ENCODE data around the gene RFXANK.

The RFXANK gene

DNA sequence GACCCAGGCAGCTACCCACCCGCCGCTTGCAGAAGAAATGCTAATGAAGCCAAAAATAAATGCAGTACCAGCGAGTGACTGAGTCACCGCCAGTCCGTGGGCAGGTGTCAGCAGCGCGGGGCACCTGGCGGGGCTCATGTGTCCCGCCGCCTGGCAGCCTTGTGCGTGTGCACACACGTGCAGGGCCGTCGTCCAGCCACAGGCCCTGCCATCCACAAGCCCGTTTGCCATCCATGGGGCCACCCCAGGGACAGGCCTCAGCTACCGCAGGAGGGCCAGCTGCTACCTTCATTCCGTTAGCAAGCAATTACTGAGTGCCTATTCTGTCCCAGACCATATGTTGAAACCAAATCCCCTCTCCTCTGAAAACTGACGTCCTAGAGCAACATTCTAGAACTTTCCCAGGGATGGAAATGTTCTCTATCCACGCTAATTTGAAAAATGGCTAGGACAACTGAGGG, 40.2 kb downstream of the RFXANK start:
- DNase-seq (ENCODE audit: low spot score), result peak; percentile 36

DNA sequence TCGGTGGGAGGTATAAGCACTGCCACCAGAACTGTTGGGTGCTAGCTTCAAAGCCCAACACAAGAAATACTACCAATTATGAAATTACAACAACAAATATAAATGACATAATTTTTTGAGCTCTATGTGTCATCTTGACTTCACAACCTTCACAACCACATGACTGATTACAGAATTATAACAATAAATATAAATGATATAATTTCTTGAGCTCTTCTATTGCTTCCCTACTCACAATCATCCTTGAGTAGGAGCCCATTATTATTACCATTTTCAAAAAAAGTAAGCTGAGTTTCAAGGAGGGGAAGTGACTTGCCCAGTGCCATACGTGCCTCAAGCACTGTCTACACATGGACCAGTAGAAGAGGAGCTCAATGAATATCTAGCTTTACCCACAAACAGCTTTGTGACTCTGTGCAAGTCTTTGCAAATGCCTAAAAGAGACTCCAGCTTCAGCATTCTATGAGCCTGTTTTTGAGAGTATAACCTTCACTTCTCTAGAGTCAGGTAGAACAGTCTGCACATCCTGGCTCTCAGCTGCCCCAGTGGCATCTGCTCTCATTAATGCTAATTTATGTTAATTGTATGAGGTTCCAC, 42.3 kb downstream of the RFXANK start:
- DNase-seq (ENCODE audit: low spot score), result no peak

DNA sequence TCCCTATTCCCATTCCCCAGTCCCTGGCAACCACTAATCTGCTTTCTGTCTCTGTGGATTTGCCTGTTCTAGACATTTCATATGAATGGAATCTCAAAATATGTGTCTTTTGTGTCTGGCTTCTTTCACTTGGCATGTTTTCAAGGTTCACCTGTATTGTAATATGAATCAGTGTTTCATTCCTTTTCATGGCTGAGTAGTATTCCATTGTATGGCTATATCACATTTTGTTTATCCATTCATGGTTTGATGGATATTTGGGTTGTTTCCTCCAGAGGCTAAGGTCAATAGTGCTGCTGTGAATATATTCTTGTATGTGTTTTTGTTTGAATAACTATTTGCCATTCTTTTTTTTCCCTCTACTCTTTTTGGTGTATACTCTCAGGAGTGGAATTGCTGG, 44.1 kb downstream of the RFXANK start:
- no peak for DNase-seq (ENCODE audit: low spot score)

DNA sequence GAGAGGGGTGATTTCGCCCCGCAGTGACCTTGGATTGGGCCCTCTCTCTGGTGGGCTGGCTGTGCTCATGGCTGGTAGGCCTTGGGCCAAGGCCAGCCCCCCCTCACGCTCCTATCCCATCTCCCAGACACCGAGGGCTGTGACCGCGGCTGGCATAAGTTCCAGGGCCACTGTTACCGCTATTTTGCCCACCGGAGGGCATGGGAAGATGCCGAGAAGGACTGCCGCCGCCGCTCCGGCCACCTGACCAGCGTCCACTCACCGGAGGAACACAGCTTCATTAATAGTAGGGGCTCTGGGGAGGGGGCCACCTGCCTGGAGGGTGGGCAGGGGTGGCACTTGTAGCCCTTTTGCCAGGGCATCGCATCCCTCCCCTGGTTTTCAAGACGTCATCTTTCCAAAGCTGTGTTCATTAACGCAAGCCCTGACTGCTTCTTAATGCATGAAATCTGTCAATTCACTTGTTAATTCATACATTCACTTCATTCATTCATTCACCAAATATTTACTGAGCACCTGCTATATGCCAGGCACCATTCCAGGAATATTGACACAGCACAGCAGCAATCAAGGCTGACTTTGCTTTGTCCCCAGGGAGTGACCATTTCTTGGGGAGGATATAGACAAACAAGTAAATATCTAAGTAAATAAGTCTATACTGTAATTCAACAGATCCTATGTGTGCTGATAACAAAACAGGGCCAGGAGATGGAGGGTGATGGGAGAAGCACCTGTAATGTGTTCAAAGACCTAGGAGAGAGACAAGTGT, 46.3 kb downstream of the RFXANK start:
- no peak for DNase-seq (ENCODE audit: low spot score)

DNA sequence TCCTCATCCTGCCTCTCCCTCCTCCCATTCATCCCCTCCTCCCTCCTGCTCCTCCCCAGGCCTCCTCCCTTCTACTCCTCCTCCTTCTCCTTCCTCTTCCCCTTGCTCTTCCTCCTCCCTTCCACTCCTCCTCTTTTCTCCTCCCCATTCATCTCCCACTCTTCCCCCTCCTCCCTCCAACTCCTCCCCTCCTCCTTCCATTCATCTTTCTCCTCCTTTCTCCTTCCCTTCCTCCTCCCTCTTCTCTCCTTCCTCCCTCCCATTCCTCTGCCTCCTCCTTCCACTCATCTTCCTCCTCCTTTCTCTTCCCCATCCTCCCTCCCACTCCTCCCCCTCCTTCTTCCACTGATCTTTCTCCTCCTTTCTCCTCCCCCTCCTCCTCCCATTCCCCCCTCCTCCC, 47.6 kb downstream of the RFXANK start:
- DNase-seq (ENCODE audit: low spot score), result no peak

DNA sequence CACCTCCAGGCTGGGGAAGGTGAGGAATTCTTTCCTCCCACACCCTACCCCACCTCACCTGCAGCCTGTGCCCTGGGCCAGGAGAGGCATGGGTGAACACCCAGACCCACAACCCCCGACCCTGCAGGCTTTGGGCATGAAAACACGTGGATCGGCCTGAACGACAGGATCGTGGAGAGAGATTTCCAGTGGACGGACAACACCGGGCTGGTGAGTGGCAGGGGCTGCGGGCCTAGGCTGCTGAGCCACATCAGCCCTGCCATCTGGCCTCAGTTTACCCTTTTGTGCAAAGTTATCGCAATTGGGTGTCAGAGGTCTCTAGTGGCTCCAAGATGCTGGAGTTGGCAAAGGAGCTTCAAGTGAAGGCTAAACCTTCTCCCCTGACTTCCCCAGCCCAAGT, 48.4 kb downstream of the RFXANK start:
- no peak for DNase-seq (ENCODE audit: low spot score)

DNA sequence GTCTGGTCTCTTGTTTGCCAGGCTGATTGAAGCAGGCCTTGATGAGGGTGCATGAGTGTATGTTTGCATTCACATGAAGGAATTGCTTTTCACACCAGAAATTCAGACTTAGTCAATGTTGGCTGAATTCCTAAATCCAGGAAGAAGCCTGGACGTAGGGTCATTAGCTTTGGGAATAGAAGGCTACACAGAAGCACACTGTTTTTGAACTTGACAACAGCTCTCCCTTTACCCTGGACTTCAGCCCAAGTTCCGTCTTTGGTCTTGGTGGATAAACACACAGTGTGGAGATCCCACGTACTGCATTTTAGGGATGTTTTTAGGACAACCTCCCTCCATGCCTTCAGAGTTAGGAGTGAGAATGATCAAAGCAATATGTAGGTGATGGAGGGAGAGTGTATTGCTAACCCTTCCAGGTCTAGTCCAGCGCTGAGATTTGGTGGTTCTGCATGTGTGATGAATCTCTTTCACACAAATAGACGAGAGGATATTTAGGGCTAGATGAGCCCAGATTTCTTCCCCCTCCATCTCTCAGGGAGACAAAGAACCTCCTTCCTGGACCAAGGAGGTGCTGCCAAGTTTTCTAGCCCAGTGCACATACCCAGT, 58.2 kb downstream of the RFXANK start:
- no peak for DNase-seq (ENCODE audit: low spot score)

All from cerebellar cortex (tissue), 1 donor.